ENCODE data around the gene PRXL2A. TPM values are rescaled to one million over a fixed set of nuclear protein-coding genes. Genes with fewer than 3 reads are reported as not detected.

Gene PRXL2A
- polyA plus RNA-seq, 3 donors: 0.61 to 4.1 (median 3.4) TPM

DNA sequence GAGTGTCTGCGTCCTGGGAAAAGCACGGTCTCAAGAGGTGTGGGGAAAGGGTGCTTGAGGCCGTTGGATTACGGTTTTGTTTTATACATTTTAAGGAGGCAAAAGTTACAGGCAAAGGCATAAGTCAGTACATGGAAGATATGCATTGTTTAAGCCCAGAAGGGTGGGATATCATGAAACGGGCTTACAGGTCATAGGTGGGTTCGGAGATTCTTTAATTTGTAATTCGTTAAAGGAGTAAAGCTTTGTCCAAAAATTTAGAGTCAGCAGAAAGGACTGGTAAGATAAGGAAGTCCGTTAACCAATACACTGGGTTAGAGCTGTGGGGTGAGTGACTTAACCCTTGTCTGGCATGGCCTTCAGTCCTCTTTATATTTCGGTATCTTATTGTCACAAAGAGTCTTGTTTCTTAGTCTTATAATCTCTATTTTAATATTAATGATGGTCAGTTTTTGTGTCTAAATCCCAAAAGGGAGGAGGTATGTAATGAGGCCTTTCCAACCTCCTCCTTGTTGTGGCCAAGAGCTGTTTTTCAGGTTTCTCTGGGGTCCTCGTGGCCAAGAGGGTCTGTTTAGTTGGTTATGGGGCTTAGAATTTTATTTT is 58.5 kb downstream of the PRXL2A start:
- H3K79me2 ChIP-seq (ENCODE audit: insufficient read depth, low read length): peaks cover 100% of the 10 kb centered on the region
- H3K4me1 Mint-ChIP-seq: peaks cover 86% of the 10 kb centered on the region
- no peaks in the 10 kb centered on the region for H3K27me3 ChIP-seq (ENCODE audit: control insufficient read depth in 2 of 2, insufficient read depth in 2 of 2, low read length in 2 of 2)
- H3K36me3 Mint-ChIP-seq: peaks cover 43 to 62% of the 10 kb centered on the region in 2 donors
- peaks cover 30 to 46% of the 10 kb centered on the region in 2 donors for H3K36me3 ChIP-seq (replicated peaks in 1 of 2; ENCODE audit: control insufficient read depth in 1 of 2, insufficient read depth in 2 of 2, low read length in 2 of 2)
- H3K4me2 ChIP-seq (replicated peaks; ENCODE audit: extremely low read depth, low read length, poor library complexity, severe bottlenecking): peak overlapping the region; percentile 33
- peak overlapping the region; percentile 8 to 40 for H3K4me3 Mint-ChIP-seq
- no peak for DNase-seq
- H3K4me3 ChIP-seq (replicated peaks in 1 of 3; ENCODE audit: low read depth in 2 of 3, low read length in 3 of 3): peak overlapping the region in 1 of 3 experiments; percentile 30
- H3K9ac ChIP-seq (ENCODE audit: insufficient read depth, low read length, poor library complexity, severe bottlenecking): no peak overlapping the region
- peak overlapping the region in 6 of 7 donors; percentile 53 to 94 (median 76) for H3K27ac Mint-ChIP-seq
- no peaks in the 10 kb centered on the region for H3K9me3 Mint-ChIP-seq
- H3K4me1 ChIP-seq (ENCODE audit: control insufficient read depth in 1 of 2, insufficient read depth in 2 of 2, low read length in 2 of 2): peaks cover 71 to 73% of the 10 kb centered on the region in 2 donors
- intact Hi-C loops (cut with micrococcal nuclease): no loop called here
- peaks cover 100% of the 10 kb centered on the region for H4K20me1 ChIP-seq (ENCODE audit: insufficient read depth, low read length)
- H3K27me3 Mint-ChIP-seq (ENCODE audit: low read depth in 3 of 3): peaks cover 0 to 1% (median 0%) of the 10 kb centered on the region in 3 donors
- 60% methylated on average over 5 of the region's 10 CpGs for WGBS (ENCODE audit: insufficient coverage)
- no peaks in the 10 kb centered on the region for H3K9me3 ChIP-seq (replicated peaks in 1 of 2; ENCODE audit: control insufficient read depth in 1 of 2, insufficient read depth in 1 of 2, low read length in 2 of 2)
- H3K27ac ChIP-seq (ENCODE audit: low read depth in 1 of 2, low read length in 2 of 2): peak overlapping the region in 1 of 2 donors; percentile 92
- no peak overlapping the region for H2AFZ ChIP-seq (ENCODE audit: insufficient read depth, low read depth, low read length, poor library complexity, severe bottlenecking)
- TF ChIP-seq, protein P1, sequence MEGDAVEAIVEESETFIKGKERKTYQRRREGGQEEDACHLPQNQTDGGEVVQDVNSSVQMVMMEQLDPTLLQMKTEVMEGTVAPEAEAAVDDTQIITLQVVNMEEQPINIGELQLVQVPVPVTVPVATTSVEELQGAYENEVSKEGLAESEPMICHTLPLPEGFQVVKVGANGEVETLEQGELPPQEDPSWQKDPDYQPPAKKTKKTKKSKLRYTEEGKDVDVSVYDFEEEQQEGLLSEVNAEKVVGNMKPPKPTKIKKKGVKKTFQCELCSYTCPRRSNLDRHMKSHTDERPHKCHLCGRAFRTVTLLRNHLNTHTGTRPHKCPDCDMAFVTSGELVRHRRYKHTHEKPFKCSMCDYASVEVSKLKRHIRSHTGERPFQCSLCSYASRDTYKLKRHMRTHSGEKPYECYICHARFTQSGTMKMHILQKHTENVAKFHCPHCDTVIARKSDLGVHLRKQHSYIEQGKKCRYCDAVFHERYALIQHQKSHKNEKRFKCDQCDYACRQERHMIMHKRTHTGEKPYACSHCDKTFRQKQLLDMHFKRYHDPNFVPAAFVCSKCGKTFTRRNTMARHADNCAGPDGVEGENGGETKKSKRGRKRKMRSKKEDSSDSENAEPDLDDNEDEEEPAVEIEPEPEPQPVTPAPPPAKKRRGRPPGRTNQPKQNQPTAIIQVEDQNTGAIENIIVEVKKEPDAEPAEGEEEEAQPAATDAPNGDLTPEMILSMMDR (IDR thresholded peaks at IDR 0.05): no peak

DNA sequence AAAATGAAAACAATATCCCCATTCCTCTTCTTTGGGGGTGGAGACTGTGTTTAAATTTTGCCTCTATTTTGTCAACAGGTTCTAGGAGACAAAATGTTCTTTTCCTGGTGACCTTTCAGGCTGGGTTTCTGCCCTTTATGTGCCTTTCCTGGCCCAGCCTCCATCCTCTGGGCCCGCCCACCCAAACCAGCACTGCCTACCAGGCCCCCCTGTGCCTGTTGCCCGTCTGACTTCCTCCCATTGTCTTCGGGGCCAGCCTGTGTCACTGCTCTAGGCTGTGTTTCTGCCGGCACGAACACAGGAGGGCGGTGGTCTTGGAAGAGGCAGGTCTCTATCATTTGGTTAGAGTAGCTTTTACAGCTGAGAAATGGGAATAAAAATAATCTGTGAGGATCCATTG is 59.7 kb downstream of the PRXL2A start:
- peak overlapping the region; percentile 27 to 35 for H3K4me3 Mint-ChIP-seq
- Histone ChIP-seq H3K36me3 (replicated peaks in 1 of 2; ENCODE audit: control insufficient read depth in 1 of 2, insufficient read depth in 2 of 2, low read length in 2 of 2) (peaks cover 35 to 57% of the 10 kb centered on the region in 2 donors), H3K9me3 (replicated peaks in 1 of 2; ENCODE audit: control insufficient read depth in 1 of 2, insufficient read depth in 1 of 2, low read length in 2 of 2) (no peaks in the 10 kb centered on the region), H3K4me3 (replicated peaks in 1 of 3; ENCODE audit: low read depth in 2 of 3, low read length in 3 of 3) (peak overlapping the region in 1 of 3 experiments; percentile 30), H4K20me1 (ENCODE audit: insufficient read depth, low read length) (peaks cover 100% of the 10 kb centered on the region), H3K27ac (ENCODE audit: low read depth in 1 of 2, low read length in 2 of 2) (peak overlapping the region; percentile 24 to 92), H3K79me2 (ENCODE audit: insufficient read depth, low read length) (peaks cover 100% of the 10 kb centered on the region), H3K4me1 (ENCODE audit: control insufficient read depth in 1 of 2, insufficient read depth in 2 of 2, low read length in 2 of 2) (peaks cover 59 to 63% of the 10 kb centered on the region in 2 donors), H2AFZ (ENCODE audit: insufficient read depth, low read depth, low read length, poor library complexity, severe bottlenecking) (no peak overlapping the region), H3K9ac (ENCODE audit: insufficient read depth, low read length, poor library complexity, severe bottlenecking) (no peak overlapping the region), H3K27me3 (ENCODE audit: control insufficient read depth in 2 of 2, insufficient read depth in 2 of 2, low read length in 2 of 2) (no peaks in the 10 kb centered on the region), H3K4me2 (replicated peaks; ENCODE audit: extremely low read depth, low read length, poor library complexity, severe bottlenecking) (peak overlapping the region; percentile 33)
- H3K4me1 Mint-ChIP-seq: peaks cover 83% of the 10 kb centered on the region
- H3K9me3 Mint-ChIP-seq: no peaks in the 10 kb centered on the region
- H3K27me3 Mint-ChIP-seq (ENCODE audit: low read depth in 3 of 3): peaks cover 0 to 5% (median 0%) of the 10 kb centered on the region in 3 donors
- peak overlapping the region in 6 of 7 donors; percentile 66 to 94 (median 80) for H3K27ac Mint-ChIP-seq
- no peak for DNase-seq
- intact Hi-C loops (cut with micrococcal nuclease): no loop called here
- TF ChIP-seq, protein P1 (IDR thresholded peaks at IDR 0.05): no peak
- 0% methylated on average over 1 of the region's 6 CpGs for WGBS (ENCODE audit: insufficient coverage)
- peaks cover 52 to 68% of the 10 kb centered on the region in 2 donors for H3K36me3 Mint-ChIP-seq
